Erythroblast (primary cell): Measurements from ENCODE around the gene PRPF19.

ENCODE experiments used
- DNase-seq, 2 experiments: peaks; one replicate each; lab custom pipeline; 2025; lab: John Stamatoyannopoulos, UW
- GATA1 ChIP-seq: IDR thresholded peaks from 2 replicates; pipeline ENCODE4 v1.6.1; 2011; ENCODE audit warnings: low read depth, mild to moderate bottlenecking, control low read depth, low read length, moderate library complexity
- POLR2A ChIP-seq: IDR thresholded peaks from 2 replicates; pipeline ENCODE4 v1.6.1; 2011; ENCODE audit warnings: mild to moderate bottlenecking, low read length

Gene PRPF19

DNA sequence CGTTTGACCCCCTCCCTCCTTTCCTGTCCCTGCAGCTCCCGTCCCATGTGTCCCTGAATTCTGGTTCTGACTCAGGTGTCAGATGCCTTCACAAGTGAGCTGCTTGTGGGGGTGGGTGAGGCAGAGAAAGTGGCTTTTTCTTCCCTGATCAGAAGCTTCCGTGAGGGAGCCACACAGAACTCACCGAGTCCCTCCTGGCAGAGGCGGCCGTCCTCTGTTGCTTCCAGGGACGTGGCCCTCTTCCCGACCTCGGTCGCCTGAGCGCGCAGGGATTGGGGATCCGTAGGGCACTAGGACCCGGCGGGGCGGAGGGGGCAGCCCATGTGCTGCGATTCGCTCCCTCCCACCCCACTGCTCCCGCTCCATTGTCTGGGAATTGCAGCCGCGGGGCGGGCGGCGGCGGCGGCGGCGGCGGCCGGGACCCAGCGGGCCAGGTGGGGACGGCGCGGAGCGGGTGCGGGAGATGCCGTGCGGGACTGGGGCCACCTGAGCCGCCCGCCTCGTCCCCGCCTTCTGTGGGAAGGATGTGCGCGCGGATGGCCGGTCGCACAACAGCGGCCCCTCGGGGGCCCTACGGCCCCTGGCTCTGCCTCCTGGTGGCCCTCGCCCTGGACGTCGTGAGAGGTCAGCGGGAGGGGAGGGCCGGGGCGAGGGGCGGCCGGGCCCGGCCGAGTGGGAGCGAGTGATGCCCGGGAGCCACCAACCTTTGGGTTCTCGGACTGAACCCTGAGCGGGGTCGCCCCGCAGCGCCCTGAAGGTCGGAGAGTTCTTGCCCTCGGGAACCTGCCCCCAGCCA lies 17.9 kb upstream of the PRPF19 start, which contains the start of gene TMEM132A:
TMEM132A (plus strand) TSS at position 351 of the 796 bp plus-strand sequence; CDS start at position 525, 174 bp downstream.
- no peak for DNase-seq
- TF ChIP-seq POLR2A (no peak), GATA1 (no peak)

DNA sequence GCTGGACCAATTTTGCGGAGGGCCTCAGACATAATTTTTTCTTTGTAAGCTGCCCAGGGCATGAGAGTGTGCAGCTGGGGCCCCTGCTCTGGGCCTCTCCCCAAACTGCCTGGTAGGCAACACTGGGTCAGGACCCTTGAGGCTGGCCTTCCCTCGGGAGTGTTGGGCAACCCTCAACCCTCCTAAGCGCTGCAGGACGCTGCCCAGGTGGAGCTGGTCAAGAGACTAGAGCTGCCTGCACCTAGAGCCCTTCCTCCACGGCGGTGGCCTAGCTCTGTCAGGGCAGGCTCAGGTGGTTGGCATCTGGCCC lies 17.4 kb upstream of the PRPF19 start:
- TF ChIP-seq GATA1 (no peak), POLR2A (no peak)
- no peak for DNase-seq

- no peak for TF ChIP-seq POLR2A
- TF ChIP-seq GATA1: no peak
- no peak for DNase-seq
Observed at GRCh38 chr11:60923326-60923725, 16.9 kb upstream of the PRPF19 start.

GRCh38 chr11:60922906-60923305 lies 16.5 kb upstream of the PRPF19 start:
- DNase-seq: no peak

DNA sequence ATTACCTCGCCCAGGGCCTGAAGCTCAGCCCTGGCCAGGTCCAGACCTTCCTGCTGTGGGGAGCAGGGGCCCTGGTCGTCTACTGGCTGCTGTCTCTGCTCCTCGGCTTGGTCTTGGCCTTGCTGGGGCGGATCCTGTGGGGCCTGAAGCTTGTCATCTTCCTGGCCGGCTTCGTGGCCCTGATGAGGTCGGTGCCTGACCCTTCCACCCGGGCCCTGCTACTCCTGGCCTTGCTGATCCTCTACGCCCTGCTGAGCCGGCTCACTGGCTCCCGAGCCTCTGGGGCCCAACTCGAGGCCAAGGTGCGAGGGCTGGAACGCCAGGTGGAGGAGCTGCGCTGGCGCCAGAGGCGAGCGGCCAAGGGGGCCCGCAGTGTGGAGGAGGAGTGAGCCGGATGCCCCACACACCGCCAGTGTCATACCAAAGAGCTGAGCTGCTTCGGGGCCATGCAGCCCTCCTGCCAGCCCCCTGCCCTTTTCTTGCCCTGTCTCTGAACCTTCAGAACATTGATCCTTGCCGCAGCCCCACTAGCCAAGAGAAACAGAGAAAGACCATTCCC lies 15.5 kb upstream of the PRPF19 start:
- no peak for DNase-seq
- TF ChIP-seq GATA1: no peak
- TF ChIP-seq POLR2A: no peak

More at GRCh38 chr11:60922906-60923305, 16.5 kb upstream of the PRPF19 start:
- TF ChIP-seq GATA1: no peak
- TF ChIP-seq POLR2A: no peak

DNA sequence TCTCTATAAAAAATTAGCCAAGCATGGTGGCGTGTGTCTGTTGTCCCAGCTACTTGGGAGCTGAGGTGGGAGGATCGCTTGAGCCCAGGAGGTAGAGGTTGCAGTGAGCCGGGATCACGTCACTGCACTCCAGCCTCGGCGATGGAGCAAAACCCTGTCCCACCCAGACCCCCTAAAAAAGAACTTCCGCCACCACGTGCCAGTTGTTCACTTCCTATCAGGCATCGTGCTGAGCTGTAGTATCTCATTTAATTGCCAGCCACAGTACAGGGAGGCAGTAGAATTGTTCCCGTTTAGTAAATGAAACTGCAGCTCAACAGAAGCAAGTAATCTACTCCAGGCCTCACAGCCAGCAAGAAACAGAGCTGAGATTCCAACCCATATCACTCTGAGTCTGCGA lies 14.9 kb upstream of the PRPF19 start:
- no peak for TF ChIP-seq POLR2A
- TF ChIP-seq GATA1: no peak
- no peak for DNase-seq

DNA sequence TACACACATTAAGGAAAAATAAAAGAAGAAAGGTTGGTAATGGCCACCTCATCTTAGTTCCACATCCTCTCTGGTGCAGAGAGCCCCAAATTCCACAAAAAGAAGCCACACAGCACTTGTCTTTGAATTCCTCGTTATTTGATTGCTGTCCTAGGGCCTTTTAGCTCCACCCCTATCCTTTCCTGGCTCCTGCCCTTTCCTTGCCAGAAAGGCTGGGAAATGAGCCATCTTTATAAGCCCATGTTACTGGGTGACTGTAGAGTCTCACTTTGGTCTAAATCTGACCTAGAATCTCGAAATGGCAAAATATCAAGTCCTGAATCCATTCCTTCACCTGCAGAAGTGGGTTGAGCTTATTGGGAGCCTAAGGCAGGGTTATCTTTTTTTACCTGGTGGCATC lies 13.6 kb upstream of the PRPF19 start:
- TF ChIP-seq POLR2A: no peak
- no peak for TF ChIP-seq GATA1
- no peak for DNase-seq

- DNase-seq: no peak
- TF ChIP-seq POLR2A (no peak), GATA1 (no peak)
Observed at GRCh38 chr11:60919320-60919719, 12.9 kb upstream of the PRPF19 start.

DNA sequence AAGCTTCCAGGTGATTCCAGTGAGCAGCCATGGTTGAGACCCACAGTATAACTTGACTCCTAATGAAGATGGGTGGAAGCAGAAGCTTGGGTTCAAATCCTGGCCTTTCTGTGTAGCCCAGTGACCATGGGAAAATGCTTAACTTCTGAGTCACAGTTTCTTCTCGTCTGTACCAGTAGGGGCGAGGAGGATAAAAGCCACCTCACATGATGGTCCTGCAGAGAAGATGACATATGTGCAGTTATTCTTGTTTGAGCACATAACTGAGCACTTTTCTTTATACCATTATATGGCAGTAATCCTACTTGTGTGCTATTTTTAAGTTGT lies 12.5 kb upstream of the PRPF19 start:
- no peak for TF ChIP-seq POLR2A
- TF ChIP-seq GATA1: no peak
- DNase-seq: no peak

GRCh38 chr11:60918251-60918938 lies 12.0 kb upstream of the PRPF19 start:
- TF ChIP-seq POLR2A (no peak), GATA1 (no peak)
- DNase-seq: peak; percentile 48 to 68

DNA sequence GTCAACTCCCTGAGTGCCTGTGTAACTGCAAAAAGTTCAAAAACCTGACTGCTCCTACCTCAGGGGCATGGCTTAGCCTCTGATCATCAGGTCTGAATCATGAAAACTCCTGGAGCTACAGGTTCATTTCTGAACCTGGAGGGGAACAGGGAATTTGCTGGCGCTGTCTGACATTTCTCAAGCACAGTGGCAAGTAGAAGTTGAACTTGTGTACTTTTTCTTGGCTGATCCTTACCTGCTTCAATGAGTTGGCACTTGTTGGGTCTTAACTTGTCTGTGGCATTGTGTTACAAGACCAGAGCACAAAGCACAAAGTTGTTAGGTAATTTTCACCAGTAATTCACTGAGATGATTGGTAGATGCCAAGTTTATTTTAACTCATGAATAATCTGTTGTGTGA lies 10.9 kb upstream of the PRPF19 start:
- TF ChIP-seq GATA1: no peak
- no peak for TF ChIP-seq POLR2A
- no peak for DNase-seq

DNA sequence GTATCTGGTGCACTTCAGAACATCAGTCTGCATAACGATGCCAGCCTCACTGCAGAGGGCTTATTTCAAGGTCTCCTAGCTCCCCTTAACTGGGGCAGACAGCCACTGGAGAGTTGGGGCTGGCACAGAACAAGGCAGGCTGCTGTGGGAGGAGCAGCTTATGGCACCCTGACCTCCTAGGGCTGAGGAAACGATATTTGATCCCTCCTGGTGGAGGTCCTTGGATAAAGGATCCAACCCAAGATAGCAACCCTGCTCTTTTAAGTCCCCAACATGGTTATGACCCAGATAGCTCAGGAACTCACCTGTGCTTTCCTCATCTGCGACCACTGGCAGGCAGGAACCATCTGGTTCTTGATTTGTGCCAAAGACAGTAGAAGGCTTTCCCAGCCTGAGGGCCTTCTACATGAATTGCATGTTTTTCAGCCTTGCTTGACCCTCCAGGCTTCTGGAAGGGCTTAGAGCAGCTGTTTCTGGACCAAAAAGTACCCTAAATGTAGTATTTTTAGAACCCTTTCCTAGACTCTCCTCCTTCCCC lies 10.4 kb upstream of the PRPF19 start:
- TF ChIP-seq GATA1: no peak
- TF ChIP-seq POLR2A: no peak
- no peak for DNase-seq

GRCh38 chr11:60915248-60915914 lies 9.0 kb upstream of the PRPF19 start:
- no peak for TF ChIP-seq GATA1
- no peak for TF ChIP-seq POLR2A
- DNase-seq: peak; percentile 51 to 60

DNA sequence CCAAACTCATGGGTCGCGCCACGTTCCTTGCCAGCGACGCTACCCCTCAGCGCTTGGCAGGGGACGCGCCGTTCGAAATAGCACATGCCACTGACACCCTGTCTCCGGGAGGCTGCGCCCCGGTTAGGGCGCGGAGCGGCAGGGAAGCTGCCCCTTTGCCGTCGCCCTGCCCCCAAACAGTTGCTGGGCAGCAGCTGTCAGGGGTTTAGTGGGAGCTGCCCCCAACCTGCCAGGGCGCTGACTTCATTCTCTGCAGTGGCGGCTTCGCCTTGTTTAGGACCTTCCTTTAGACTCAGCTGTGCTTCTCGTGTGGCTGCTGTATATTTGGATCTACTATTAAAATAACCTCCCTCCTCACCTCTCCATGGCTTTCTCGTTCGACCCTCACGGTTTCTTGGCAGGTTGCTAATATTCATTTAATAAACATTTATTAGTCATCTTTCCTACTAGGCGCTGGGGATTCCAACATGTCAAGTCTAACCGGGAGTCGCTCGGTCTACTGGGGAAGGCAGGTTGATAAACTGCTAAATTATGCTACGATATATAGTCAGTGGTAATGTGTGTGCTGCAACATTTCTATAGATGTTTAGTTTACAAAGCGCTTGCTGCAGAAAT lies 8.4 kb upstream of the PRPF19 start:
- peak; percentile 66 to 72 for DNase-seq
- TF ChIP-seq GATA1 (no peak), POLR2A (no peak)
